T-helper 17 cell (primary cell): ENCODE data around the gene PCMTD2. TPM values are rescaled to one million over a fixed set of nuclear protein-coding genes. Genes with fewer than 3 reads are reported as not detected.
"Not testable (repeated sequence)": the region's sequence is repeated elsewhere in the genome, so short reads cannot be mapped to it uniquely, and the experiment has no call there.

Source experiments
- ATAC-seq: fragments of 150-1000 bp; cut with Tn5 transposase; 2 replicates; pipeline ENCODE4 v1.10.0; 2021; ENCODE audit warnings: mild to moderate bottlenecking, moderate library complexity
- DNase-seq, 3 donors: peaks; one replicate each; pipeline versions ENCODE4 v3.0.0 to v3.0.0-alpha.2; 2020 to 2021
- H3K9me3 ChIP-seq: one replicate; pipeline ENCODE4 v1.7.0; 2013; ENCODE audit warnings: low read length, mild to moderate bottlenecking; ENCODE audit not compliant: control insufficient read depth, poor library complexity, severe bottlenecking
- H3K27ac Mint-ChIP-seq: one replicate; pipeline ENCODE4 v1.8.0; 2022; ENCODE audit warnings: mild to moderate bottlenecking, moderate library complexity, mixed read lengths
- H3K27me3 Mint-ChIP-seq: one replicate; pipeline ENCODE4 v1.8.0; 2022; ENCODE audit warnings: mixed read lengths
- H3K36me3 Mint-ChIP-seq: one replicate; pipeline ENCODE4 v1.8.0; 2022; ENCODE audit warnings: low read depth, mixed read lengths
- H3K4me1 Mint-ChIP-seq: one replicate; pipeline ENCODE4 v1.8.0; 2022; ENCODE audit warnings: mild to moderate bottlenecking, mixed read lengths
- H3K4me3 Mint-ChIP-seq: one replicate; pipeline ENCODE4 v1.8.0; 2022; ENCODE audit warnings: mild to moderate bottlenecking, moderate library complexity, mixed read lengths
- total RNA-seq, 4 donors: library from RNA in 2 of 4; stranded (reverse) in 2 of 4; gene quantifications; one replicate each; pipeline ENCODE4 v1.2.3 and lab custom pipeline; 2022 to 2026

Gene PCMTD2
- total RNA-seq, 2 donors from 2014 or later = 70.9 to 71.5 TPM

DNA sequence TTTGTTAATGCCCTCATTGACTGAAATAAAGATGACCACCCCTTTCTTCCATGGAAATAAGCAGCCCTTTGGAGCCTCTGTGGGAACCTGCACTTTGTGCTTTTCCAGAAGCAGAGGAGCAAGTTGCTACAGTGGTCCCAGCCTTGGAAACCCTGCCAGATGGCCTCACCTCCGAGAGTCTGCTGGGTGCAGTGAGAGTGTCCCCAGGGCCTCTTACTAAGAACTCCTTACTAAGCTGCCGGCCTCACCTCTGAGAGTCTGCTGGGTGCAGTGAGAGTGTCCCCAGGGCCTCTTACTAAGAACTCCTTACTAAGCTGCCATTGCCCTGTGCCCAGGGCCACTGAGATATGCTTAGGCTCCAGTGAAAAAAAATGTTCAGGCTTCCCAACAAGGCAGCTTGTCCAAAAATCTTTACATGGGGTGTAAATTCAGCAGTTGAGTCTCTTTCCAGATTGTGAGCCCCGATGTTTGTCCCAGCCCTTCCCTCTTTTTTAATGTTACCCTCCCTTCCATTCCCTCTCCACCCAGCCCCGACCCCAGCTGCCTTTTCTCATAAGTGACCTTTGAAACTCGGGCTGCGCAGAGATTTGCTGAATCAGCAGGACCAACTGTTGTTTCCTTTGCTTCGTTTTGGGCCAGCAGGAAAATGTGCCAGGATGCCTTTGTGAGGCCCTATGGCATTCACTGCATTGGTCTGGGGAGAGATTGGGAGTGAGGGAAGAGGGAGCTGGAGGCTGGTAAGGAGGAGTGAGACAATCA lies 66.7 kb downstream of the PCMTD2 start:
- H3K4me1 Mint-ChIP-seq, ATAC-seq, H3K27ac Mint-ChIP-seq, DNase-seq, H3K9me3 ChIP-seq, H3K36me3 Mint-ChIP-seq, H3K4me3 Mint-ChIP-seq: not testable (repeated sequence)
- peaks cover 50% of the 10 kb centered on the region for H3K27me3 Mint-ChIP-seq

Other genes with a start within 250 kb of the PCMTD2 start
- gene C20orf204, start 219.6 kb upstream of the PCMTD2 start, total RNA-seq = 10 to 100 TPM in 1 of 2 donors, 1 to 10 TPM in 1; 7.8 to 10.4 TPM
- gene SOX18, start 206.1 kb upstream of the PCMTD2 start, total RNA-seq = not detected
- gene TCEA2, start 192.6 kb upstream of the PCMTD2 start, total RNA-seq = 10 to 100 TPM; 20.0 to 21.0 TPM
- gene RGS19, start 176.2 kb upstream of the PCMTD2 start, total RNA-seq = 10 to 100 TPM; 42.8 to 50.9 TPM
- 1 to 10 TPM; 1.4 to 2.7 TPM for gene OPRL1, start 175.7 kb upstream of the PCMTD2 start, total RNA-seq
- gene LKAAEAR1, start 171.3 kb upstream of the PCMTD2 start, total RNA-seq = not detected
- not detected for gene NPBWR2, start 148.2 kb upstream of the PCMTD2 start, total RNA-seq
- not detected for gene MYT1, start 91.3 kb upstream of the PCMTD2 start, total RNA-seq